ENCODE results near the gene CSTF2T.

Gene CSTF2T

DNA sequence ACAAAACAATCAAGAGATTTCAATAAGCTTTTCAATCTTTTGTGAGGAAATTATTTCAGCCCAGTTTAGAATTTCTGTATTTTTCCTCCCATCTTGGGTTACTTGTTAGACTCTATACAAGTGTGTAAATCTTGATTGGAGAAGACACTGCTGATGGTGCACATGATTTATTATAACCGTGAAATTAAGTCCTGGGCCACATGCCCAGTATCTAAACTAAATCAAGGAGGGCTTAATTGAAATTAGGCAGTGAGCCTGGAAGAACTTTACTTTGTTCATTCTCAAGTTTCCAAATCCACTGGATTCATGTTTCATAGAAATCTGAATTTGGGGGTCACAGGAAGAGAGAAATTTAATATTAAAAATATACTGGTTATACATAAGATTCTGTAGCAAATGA lies 44.5 kb downstream of the CSTF2T start:
- Mint-ChIP-seq H3K36me3 (ENCODE audit: low read depth) (no peaks in the 10 kb centered on the region), H3K27ac (peak overlapping the region; percentile 60 to 83 (median 73)), H3K9me3 (no peaks in the 10 kb centered on the region), H3K27me3 (ENCODE audit: low read depth) (no peaks in the 10 kb centered on the region), H3K4me3 (no peak overlapping the region), H3K4me1 (peaks cover 68% of the 10 kb centered on the region)
- TF ChIP-seq, protein P1, sequence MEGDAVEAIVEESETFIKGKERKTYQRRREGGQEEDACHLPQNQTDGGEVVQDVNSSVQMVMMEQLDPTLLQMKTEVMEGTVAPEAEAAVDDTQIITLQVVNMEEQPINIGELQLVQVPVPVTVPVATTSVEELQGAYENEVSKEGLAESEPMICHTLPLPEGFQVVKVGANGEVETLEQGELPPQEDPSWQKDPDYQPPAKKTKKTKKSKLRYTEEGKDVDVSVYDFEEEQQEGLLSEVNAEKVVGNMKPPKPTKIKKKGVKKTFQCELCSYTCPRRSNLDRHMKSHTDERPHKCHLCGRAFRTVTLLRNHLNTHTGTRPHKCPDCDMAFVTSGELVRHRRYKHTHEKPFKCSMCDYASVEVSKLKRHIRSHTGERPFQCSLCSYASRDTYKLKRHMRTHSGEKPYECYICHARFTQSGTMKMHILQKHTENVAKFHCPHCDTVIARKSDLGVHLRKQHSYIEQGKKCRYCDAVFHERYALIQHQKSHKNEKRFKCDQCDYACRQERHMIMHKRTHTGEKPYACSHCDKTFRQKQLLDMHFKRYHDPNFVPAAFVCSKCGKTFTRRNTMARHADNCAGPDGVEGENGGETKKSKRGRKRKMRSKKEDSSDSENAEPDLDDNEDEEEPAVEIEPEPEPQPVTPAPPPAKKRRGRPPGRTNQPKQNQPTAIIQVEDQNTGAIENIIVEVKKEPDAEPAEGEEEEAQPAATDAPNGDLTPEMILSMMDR (IDR thresholded peaks at IDR 0.05; ENCODE audit: unreplicated experiment in 3 of 3), result no peak

DNA sequence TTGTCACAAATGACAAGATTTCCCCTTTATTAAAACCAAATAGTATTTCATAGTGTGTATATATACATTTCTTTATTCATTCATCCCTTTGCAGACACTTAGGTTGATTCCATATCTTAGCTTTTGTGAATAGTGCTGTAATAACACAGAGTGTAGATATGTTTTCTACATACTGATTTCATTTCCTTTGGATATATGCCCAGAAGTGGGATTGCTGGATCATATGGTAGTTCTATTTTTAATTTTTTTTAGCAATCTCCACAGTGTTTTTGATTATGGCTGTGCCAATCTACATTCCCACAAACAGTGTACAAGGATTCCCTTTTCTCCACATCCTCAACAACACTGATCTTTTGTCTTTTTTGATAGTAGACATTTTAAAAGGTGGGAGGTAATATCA lies 46.4 kb downstream of the CSTF2T start:
- Mint-ChIP-seq H3K27ac (peak overlapping the region; percentile 24 to 83 (median 40)), H3K4me1 (peaks cover 54% of the 10 kb centered on the region), H3K4me3 (no peak overlapping the region), H3K27me3 (ENCODE audit: low read depth) (no peaks in the 10 kb centered on the region), H3K36me3 (ENCODE audit: low read depth) (no peaks in the 10 kb centered on the region), H3K9me3 (no peaks in the 10 kb centered on the region)
- TF ChIP-seq, protein P1 (IDR thresholded peaks at IDR 0.05; ENCODE audit: unreplicated experiment in 3 of 3), result no peak

- TF ChIP-seq, protein P1 (IDR thresholded peaks at IDR 0.05; ENCODE audit: unreplicated experiment in 3 of 3), result no peak
- H3K27ac Mint-ChIP-seq, result no peak overlapping the region
- no peaks in the 10 kb centered on the region for H3K9me3 Mint-ChIP-seq
- H3K27me3 Mint-ChIP-seq (ENCODE audit: low read depth), result no peaks in the 10 kb centered on the region
- H3K4me1 Mint-ChIP-seq, result peaks cover 34% of the 10 kb centered on the region
- H3K36me3 Mint-ChIP-seq (ENCODE audit: low read depth), result no peaks in the 10 kb centered on the region
- H3K4me3 Mint-ChIP-seq, result no peak overlapping the region
Measured at GRCh38 chr10:51651063-51651462, 48.3 kb downstream of the CSTF2T start.

DNA sequence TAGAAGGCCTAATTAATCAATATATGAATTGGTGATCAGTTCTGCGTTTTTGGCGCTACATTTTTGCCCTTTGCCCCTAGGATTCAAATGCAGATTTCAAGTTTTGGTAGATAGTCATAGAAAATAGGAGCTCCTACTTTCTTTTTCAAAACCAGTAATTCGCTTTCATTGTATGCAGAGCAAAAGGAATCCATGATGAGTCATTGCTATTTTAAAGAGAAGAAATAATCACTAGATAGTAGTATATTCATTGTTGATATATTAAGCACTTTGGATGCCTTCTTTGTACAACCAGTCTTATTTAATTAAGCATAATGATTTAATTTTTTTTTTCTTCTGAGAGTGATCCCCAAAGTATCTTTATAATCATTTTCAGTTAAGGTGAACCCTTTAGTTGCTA lies 50.3 kb downstream of the CSTF2T start:
- no peaks in the 10 kb centered on the region for H3K9me3 Mint-ChIP-seq
- H3K4me3 Mint-ChIP-seq, result no peak overlapping the region
- TF ChIP-seq, protein P1 (IDR thresholded peaks at IDR 0.05; ENCODE audit: unreplicated experiment in 3 of 3), result no peak
- no peaks in the 10 kb centered on the region for H3K27me3 Mint-ChIP-seq (ENCODE audit: low read depth)
- no peak overlapping the region for H3K27ac Mint-ChIP-seq
- no peaks in the 10 kb centered on the region for H3K36me3 Mint-ChIP-seq (ENCODE audit: low read depth)
- H3K4me1 Mint-ChIP-seq, result peaks cover 16% of the 10 kb centered on the region

Data from nephron (organoid).